OCI-LY1 (cell line): ENCODE data around the gene ATP8A2.
"Not testable (repeated sequence)": the region's sequence is repeated elsewhere in the genome, so short reads cannot be mapped to it uniquely, and the experiment has no call there.

ENCODE experiments used
- H2AFZ ChIP-seq: fragments of 200-600 bp; sonication (generic), shearing (Covaris generic); 2 replicates; pipeline ENCODE4 v1.6.0; 2014; ENCODE audit warnings: antibody characterized with exemption, mild to moderate bottlenecking, low read length
- H3F3A ChIP-seq: fragments of 200-600 bp; sonication (generic), shearing (Covaris generic); 2 replicates; pipeline ENCODE4 v1.6.0; 2014; ENCODE audit warnings: mild to moderate bottlenecking, antibody characterized with exemption, low read length, moderate library complexity; ENCODE audit not compliant: insufficient read depth
- H3K27ac ChIP-seq: fragments of 200-600 bp; sonication (generic); 2 replicates; pipeline ENCODE4 v1.5.1; 2014; ENCODE audit warnings: low read length, mixed run types, mild to moderate bottlenecking, low read depth; ENCODE audit not compliant: poor library complexity, severe bottlenecking
- H3K27me3 ChIP-seq: fragments of 200-600 bp; sonication (generic); 2 replicates; pipeline ENCODE4 v1.6.0; 2014; ENCODE audit warnings: antibody characterized with exemption, mild to moderate bottlenecking, low read length, moderate library complexity; ENCODE audit not compliant: insufficient read depth
- H3K36me3 ChIP-seq: fragments of 200-600 bp; sonication (generic); 2 replicates; pipeline ENCODE4 v1.6.1; 2014; ENCODE audit warnings: mild to moderate bottlenecking, antibody characterized with exemption, low read length, moderate library complexity, mixed read lengths; ENCODE audit not compliant: insufficient read depth
- H3K4me1 ChIP-seq: fragments of 200-600 bp; sonication (generic); 2 replicates; pipeline ENCODE4 v1.5.1; 2014; ENCODE audit warnings: mild to moderate bottlenecking, low read length, moderate library complexity; ENCODE audit not compliant: insufficient read depth, severe bottlenecking
- H3K4me2 ChIP-seq: fragments of 200-600 bp; sonication (generic), shearing (Covaris generic); 2 replicates; pipeline ENCODE4 v1.6.1; 2014; ENCODE audit warnings: low read length
- H3K4me3 ChIP-seq: fragments of 200-600 bp; sonication (generic); 2 replicates; pipeline ENCODE4 v1.5.1; 2014; ENCODE audit warnings: low read length, low read depth, mild to moderate bottlenecking, mixed read lengths; ENCODE audit not compliant: poor library complexity, severe bottlenecking
- H3K79me2 ChIP-seq: fragments of 200-600 bp; shearing (Covaris generic); 2 replicates; pipeline ENCODE4 v1.6.1; 2016; ENCODE audit warnings: mixed run types, low read length, mixed read lengths; ENCODE audit not compliant: insufficient read depth
- H3K9ac ChIP-seq: fragments of 200-600 bp; sonication (generic), shearing (Covaris generic); 2 replicates; pipeline ENCODE4 v1.6.1; 2014; ENCODE audit warnings: mild to moderate bottlenecking, low read length, mixed read lengths
- H3K9me2 ChIP-seq: fragments of 200-600 bp; sonication (generic), shearing (Covaris generic); 2 replicates; pipeline ENCODE4 v1.6.1; 2014; ENCODE audit warnings: low read depth, mild to moderate bottlenecking, low read length, mixed read lengths
- H3K9me3 ChIP-seq: fragments of 200-600 bp; shearing (Covaris generic); 2 replicates; pipeline ENCODE4 v1.6.1; 2014; ENCODE audit warnings: low read length, mixed read lengths
- H4K20me1 ChIP-seq: fragments of 200-600 bp; sonication (generic), shearing (Covaris generic); 2 replicates; pipeline ENCODE4 v1.6.0; 2016; ENCODE audit warnings: mild to moderate bottlenecking, low read length; ENCODE audit not compliant: insufficient read depth
- EZH2 ChIP-seq: fragments of 200-600 bp; sonication (generic), shearing (Covaris generic); IDR thresholded peaks from 2 replicates; pipeline ENCODE4 v1.8.0; 2017; ENCODE audit warnings: borderline replicate concordance, mixed run types, mild to moderate bottlenecking, antibody characterized with exemption, low read length, moderate library complexity, mixed read lengths
- TF ChIP-seq, protein P1 (sequence below): fragments of 200-600 bp; sonication (generic), shearing (Covaris generic); IDR thresholded peaks from 2 replicates; pipeline ENCODE4 v1.5.1; 2017; ENCODE audit warnings: mild to moderate bottlenecking, antibody characterized with exemption, low read length, moderate library complexity, mixed read lengths

Gene ATP8A2

DNA sequence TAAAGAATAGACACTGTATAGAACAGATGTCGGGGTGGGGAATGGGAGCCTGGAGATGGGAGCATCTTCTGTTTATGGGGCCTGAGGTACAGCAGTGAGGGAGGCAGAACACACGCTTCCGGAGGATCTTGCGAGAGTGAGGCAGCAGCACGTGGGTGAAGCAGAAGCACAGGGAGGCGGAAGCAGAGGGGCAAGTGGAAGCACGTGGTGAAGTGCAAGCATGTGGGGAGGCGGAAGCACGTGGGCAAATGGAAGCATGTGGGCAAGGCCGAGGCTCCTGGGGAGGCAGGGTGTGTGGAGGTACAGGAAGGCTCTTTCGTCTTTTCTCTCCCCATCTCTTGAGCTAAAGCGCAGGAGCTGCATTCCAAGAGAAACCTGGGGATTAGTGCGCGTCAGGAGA lies 198.4 kb downstream of the ATP8A2 start:
- Histone ChIP-seq H3K79me2 (no peaks in the 10 kb centered on the region), H3K27me3 (no peaks in the 10 kb centered on the region; the same call in 1 of the 2 replicates), H3K9ac (no peak overlapping the region), H3K4me1 (no peaks in the 10 kb centered on the region), H3F3A (no peaks in the 10 kb centered on the region), H3K36me3 (no peaks in the 10 kb centered on the region), H3K4me2 (no peak overlapping the region), H2AFZ (no peak overlapping the region), H3K9me3 (no peaks in the 10 kb centered on the region), H3K9me2 (no peaks in the 10 kb centered on the region), H3K27ac (no peak overlapping the region), H4K20me1 (no peaks in the 10 kb centered on the region), H3K4me3 (no peak overlapping the region)
- TF ChIP-seq, protein P1, sequence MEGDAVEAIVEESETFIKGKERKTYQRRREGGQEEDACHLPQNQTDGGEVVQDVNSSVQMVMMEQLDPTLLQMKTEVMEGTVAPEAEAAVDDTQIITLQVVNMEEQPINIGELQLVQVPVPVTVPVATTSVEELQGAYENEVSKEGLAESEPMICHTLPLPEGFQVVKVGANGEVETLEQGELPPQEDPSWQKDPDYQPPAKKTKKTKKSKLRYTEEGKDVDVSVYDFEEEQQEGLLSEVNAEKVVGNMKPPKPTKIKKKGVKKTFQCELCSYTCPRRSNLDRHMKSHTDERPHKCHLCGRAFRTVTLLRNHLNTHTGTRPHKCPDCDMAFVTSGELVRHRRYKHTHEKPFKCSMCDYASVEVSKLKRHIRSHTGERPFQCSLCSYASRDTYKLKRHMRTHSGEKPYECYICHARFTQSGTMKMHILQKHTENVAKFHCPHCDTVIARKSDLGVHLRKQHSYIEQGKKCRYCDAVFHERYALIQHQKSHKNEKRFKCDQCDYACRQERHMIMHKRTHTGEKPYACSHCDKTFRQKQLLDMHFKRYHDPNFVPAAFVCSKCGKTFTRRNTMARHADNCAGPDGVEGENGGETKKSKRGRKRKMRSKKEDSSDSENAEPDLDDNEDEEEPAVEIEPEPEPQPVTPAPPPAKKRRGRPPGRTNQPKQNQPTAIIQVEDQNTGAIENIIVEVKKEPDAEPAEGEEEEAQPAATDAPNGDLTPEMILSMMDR, result no peak
- no peak for TF ChIP-seq EZH2

DNA sequence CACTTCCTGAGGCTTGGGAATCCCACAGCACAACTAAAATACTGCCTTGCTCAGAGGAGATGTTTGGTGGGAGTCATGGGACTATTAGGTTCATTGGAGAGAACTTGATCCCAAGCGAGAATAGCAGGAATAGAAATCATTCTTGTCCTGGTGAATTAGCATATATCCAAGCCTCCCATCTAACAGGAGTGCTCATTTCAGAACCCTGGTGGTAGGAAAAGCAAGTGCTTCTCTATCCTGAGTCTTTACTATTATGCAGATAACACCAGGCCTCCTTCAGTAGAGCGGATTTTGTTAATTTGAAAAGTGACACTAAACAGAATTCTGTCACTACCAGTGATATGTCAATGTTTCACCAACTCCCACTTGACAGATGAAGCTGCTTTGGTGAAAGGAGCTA lies 199.5 kb downstream of the ATP8A2 start:
- Histone ChIP-seq H3F3A (no peaks in the 10 kb centered on the region), H3K9ac (no peak overlapping the region), H3K4me2 (no peak overlapping the region), H3K27me3 (no peaks in the 10 kb centered on the region; the same call in 1 of the 2 replicates), H3K4me1 (no peaks in the 10 kb centered on the region), H2AFZ (no peak overlapping the region), H3K36me3 (no peaks in the 10 kb centered on the region), H3K9me2 (no peaks in the 10 kb centered on the region), H3K4me3 (no peak overlapping the region), H3K9me3 (no peaks in the 10 kb centered on the region), H4K20me1 (no peaks in the 10 kb centered on the region), H3K79me2 (no peaks in the 10 kb centered on the region), H3K27ac (no peak overlapping the region)
- TF ChIP-seq EZH2, result no peak
- TF ChIP-seq, protein P1, result no peak

DNA sequence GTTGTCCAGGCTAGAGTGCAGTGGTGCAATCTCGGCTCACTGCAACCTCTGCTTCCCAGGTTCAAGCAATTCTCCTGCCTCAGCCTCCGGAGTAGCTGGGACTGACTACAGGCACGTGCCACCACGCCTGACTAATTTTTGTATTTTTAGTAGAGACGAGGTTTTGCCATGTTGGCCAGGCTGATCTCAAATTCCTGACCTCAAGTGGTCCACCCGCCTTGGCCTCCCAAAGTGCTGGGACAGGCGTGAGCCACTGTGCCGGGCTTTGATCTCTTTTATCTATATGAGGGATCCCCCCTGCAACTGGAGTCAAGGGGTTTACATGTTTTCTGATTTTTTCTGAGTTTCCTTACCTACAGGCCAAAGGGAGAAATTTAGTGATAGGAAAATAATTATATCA lies 200.4 kb downstream of the ATP8A2 start:
- H3K4me1 ChIP-seq, H3K27me3 ChIP-seq, H3K4me3 ChIP-seq, H2AFZ ChIP-seq, H3K9me2 ChIP-seq, H3K9ac ChIP-seq, H3K36me3 ChIP-seq, H3F3A ChIP-seq, H3K4me2 ChIP-seq, H3K79me2 ChIP-seq, H4K20me1 ChIP-seq, H3K9me3 ChIP-seq, H3K27ac ChIP-seq: not testable (repeated sequence)
